Activated T-cell treated with anti-CD3 and anti-CD28 coated beads, Interleukin-2, amount 50 U/mL, for 4 hours (primary cell): ENCODE data around the gene ZNF418. TPM values are rescaled to one million over a fixed set of nuclear protein-coding genes. Genes with fewer than 3 reads are reported as not detected.
"Not testable (repeated sequence)": the region's sequence is repeated elsewhere in the genome, so short reads cannot be mapped to it uniquely, and the experiment has no call there.

Experiments
- ATAC-seq, 2 donors: fragments of 200-7000 bp; cut with Tn5 transposase; one replicate each; pipeline ENCODE4 v1.10.0; 2021
- DNase-seq: peaks from one replicate; pipeline ENCODE4 v3.0.0-alpha.2; 2020
- H3K27me3 Mint-ChIP-seq: one replicate; pipeline ENCODE4 v1.8.0; 2021; ENCODE audit warnings: low read depth, mixed read lengths
- H3K36me3 Mint-ChIP-seq: one replicate; pipeline ENCODE4 v1.8.0; 2022; ENCODE audit warnings: mixed read lengths; ENCODE audit not compliant: insufficient read depth
- H3K4me1 Mint-ChIP-seq: one replicate; pipeline ENCODE4 v1.8.0; 2021; ENCODE audit warnings: low read depth, mixed read lengths
- H3K4me3 Mint-ChIP-seq: one replicate; pipeline ENCODE4 v1.8.0; 2021; ENCODE audit warnings: mild to moderate bottlenecking, moderate library complexity, mixed read lengths
- H3K9me3 Mint-ChIP-seq: one replicate; pipeline ENCODE4 v1.8.0; 2021; ENCODE audit warnings: mixed read lengths
- total RNA-seq, 3 donors: library from RNA; stranded (reverse); gene quantifications; one replicate each; pipeline ENCODE4 v1.2.1, GENCODE V29; 2021

ZNF418 gene
- total RNA-seq, 3 donors from 2014 or later: 1.5 to 1.8 (median 1.8) TPM

DNA sequence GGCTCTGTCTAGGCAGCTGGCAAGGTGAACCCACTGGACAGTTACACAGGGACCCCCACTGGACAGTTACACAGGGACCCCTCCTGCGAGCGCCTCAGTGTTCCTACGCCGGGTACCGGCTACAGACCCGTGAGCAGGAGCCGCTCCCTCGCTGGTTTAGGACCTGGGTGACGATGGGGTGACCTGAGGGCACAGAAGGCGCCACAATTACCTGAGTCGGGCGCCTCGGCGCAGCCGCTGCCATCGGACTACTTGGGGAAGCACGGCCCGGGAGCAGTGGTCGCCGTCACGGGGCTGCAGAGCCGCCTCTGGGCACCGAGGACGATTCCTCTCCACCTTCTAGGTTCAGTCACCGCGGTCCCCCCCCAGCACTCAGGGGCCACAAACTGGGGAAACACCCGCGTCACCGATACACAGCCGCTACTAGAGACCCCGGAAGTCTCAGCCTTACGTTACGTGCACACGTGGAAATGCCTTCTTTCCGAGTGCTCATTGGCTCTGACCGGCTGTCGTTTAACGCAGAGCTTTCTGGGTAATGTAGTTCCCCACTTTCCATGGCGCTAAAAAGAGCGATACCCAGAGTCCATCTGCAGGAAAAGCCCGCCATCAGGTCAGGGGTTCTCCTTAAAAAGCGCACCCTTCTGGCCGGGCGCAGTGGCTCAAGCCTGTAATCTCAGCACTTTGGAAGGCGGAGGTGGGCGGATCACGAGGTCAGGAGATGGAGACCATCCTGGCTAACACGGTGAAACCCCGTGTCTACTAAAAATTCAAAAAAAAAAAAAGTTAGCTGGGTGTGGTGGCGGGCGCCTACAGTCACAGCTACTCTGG is 18.8 kb downstream of the ZNF418 start, which contains the start of gene ZNF417:
ZNF417 (minus strand) TSS at position 425 of the 828 bp plus-strand sequence; CDS start at position 244, 181 bp downstream.
- peak; percentile 99 to 100 for ATAC-seq
- Mint-ChIP-seq H3K36me3 (peaks cover 45% of the 10 kb centered on the region), H3K4me3 (peak within 1 kb of the TSS; percentile 91), H3K4me1 (peaks cover 34% of the 10 kb centered on the region), H3K9me3 (peaks cover 29% of the 10 kb centered on the region)
- DNase-seq: peak; percentile 78
- not testable (repeated sequence) for H3K27me3 Mint-ChIP-seq

DNA sequence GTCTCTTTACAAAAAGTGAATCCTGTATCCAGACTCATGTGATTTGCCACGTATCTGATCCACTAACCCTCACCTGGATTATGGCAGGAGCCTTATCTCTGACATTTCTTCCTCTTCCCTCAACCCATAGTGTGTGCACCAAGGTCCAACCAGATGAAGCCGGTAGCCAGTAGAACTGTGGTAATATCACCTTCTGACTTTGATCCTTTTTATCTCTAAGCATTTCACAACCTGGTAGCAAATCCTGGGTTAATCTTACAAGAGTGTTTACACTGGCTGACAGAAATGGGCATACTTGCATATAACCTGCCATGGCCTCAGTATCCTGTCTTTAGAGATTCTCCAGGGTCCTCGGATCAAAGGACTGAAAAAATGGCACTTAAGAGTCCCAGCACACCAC is 20.7 kb downstream of the ZNF418 start:
- H3K9me3 Mint-ChIP-seq: peaks cover 32% of the 10 kb centered on the region
- no peaks in the 10 kb centered on the region for H3K27me3 Mint-ChIP-seq
- H3K36me3 Mint-ChIP-seq: peaks cover 48% of the 10 kb centered on the region
- ATAC-seq (no peak), DNase-seq (no peak)
- peaks cover 34% of the 10 kb centered on the region for H3K4me1 Mint-ChIP-seq
- peak overlapping the region; percentile 91 for H3K4me3 Mint-ChIP-seq

GRCh38 chr19:57907394-57907793 is 27.8 kb downstream of the ZNF418 start:
- H3K36me3 Mint-ChIP-seq: peaks cover 45% of the 10 kb centered on the region
- DNase-seq (no peak), ATAC-seq (no peak)
- no peak overlapping the region for H3K4me3 Mint-ChIP-seq
- no peaks in the 10 kb centered on the region for H3K27me3 Mint-ChIP-seq
- peaks cover 8% of the 10 kb centered on the region for H3K4me1 Mint-ChIP-seq
- peaks cover 22% of the 10 kb centered on the region for H3K9me3 Mint-ChIP-seq

DNA sequence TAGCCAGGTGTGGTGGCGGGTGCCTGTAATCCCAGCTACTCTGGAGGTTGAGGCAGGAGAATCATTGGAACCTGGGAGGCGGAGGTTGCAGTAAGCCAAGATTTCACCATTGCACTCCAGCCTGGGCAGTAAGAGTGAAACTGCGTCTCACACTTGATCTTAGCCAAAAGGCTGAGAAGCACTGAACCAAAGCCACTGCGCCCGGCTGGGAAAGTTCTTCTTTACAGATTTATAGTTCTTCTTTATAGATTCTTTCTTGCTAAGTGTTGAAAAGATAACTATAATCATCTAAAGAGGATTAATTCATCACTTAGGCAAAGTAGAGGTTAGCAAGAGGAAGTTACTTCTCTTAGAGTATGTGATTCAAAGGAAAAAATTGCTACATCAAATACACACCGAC is 29.9 kb downstream of the ZNF418 start:
- Mint-ChIP-seq H3K4me1 (peaks cover 6% of the 10 kb centered on the region), H3K36me3 (peaks cover 27% of the 10 kb centered on the region), H3K9me3 (peaks cover 12% of the 10 kb centered on the region)

GRCh38 chr19:57903618-57904184 is 31.5 kb downstream of the ZNF418 start:
- ATAC-seq: no peak
- no peak for DNase-seq
- Mint-ChIP-seq H3K9me3 (peaks cover 12% of the 10 kb centered on the region), H3K27me3 (no peaks in the 10 kb centered on the region), H3K4me1 (peaks cover 6% of the 10 kb centered on the region), H3K36me3 (peaks cover 22% of the 10 kb centered on the region), H3K4me3 (no peak overlapping the region)

More for the DNA sequence above, 29.9 kb downstream of the ZNF418 start:
- DNase-seq (no peak), ATAC-seq (no peak)
- no peaks in the 10 kb centered on the region for H3K27me3 Mint-ChIP-seq
- H3K4me3 Mint-ChIP-seq: no peak overlapping the region

- no peak for ATAC-seq
- no peak for DNase-seq
- Mint-ChIP-seq H3K4me3 (no peak overlapping the region), H3K9me3 (peaks cover 15% of the 10 kb centered on the region), H3K27me3 (no peaks in the 10 kb centered on the region), H3K4me1 (peaks cover 4% of the 10 kb centered on the region), H3K36me3 (peaks cover 5% of the 10 kb centered on the region)
These were observed 34.9 kb downstream of the ZNF418 start for GRCh38 chr19:57900311-57900710.

DNA sequence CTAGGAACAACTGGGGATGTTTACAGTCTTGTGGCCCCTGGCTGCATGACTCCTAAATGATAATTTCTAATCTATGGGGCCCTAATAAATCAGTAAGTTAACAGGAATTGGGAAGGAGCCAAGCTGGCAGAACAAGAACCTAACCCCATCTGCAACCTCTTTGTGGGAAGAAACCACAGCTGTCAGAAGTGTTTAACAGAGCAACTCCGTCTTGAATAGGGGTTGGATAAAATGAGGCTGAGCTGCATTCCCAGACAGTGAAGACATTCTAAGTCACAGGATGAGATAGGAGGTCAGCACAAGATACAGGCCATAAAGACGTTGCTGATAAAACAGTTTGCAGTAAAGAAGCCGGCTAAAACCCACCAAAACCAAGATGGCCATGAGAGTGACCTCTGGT is 44.5 kb downstream of the ZNF418 start:
- Mint-ChIP-seq H3K4me1 (peaks cover 24% of the 10 kb centered on the region), H3K36me3 (peaks cover 18% of the 10 kb centered on the region), H3K9me3 (peaks cover 32% of the 10 kb centered on the region)
- H3K4me3 Mint-ChIP-seq, H3K27me3 Mint-ChIP-seq, ATAC-seq, DNase-seq: not testable (repeated sequence)

- peaks cover 41% of the 10 kb centered on the region for H3K9me3 Mint-ChIP-seq
- peaks cover 27% of the 10 kb centered on the region for H3K4me1 Mint-ChIP-seq
- peak within 1 kb of the TSS; percentile 96 for H3K4me3 Mint-ChIP-seq
- H3K27me3 Mint-ChIP-seq: no peaks in the 10 kb centered on the region
- peaks cover 35% of the 10 kb centered on the region for H3K36me3 Mint-ChIP-seq
- ATAC-seq: peak; percentile 94 to 95
- peak; percentile 72 for DNase-seq
These were observed 46.5 kb downstream of the ZNF418 start, which contains the start of gene ZNF814 for GRCh38 chr19:57888560-57889231. Gene ZNF814 (minus strand): TSS chr19:57889037. CDS start chr19:57888802, 235 bp downstream.

GRCh38 chr19:57888107-57888559 is 47.1 kb downstream of the ZNF418 start:
- no peaks in the 10 kb centered on the region for H3K27me3 Mint-ChIP-seq
- H3K4me3 Mint-ChIP-seq: peak overlapping the region; percentile 96
- ATAC-seq (peak in 1 of 2 donors; percentile 2), DNase-seq (no peak)
- peaks cover 27% of the 10 kb centered on the region for H3K4me1 Mint-ChIP-seq
- H3K9me3 Mint-ChIP-seq: peaks cover 41% of the 10 kb centered on the region
- peaks cover 39% of the 10 kb centered on the region for H3K36me3 Mint-ChIP-seq

DNA sequence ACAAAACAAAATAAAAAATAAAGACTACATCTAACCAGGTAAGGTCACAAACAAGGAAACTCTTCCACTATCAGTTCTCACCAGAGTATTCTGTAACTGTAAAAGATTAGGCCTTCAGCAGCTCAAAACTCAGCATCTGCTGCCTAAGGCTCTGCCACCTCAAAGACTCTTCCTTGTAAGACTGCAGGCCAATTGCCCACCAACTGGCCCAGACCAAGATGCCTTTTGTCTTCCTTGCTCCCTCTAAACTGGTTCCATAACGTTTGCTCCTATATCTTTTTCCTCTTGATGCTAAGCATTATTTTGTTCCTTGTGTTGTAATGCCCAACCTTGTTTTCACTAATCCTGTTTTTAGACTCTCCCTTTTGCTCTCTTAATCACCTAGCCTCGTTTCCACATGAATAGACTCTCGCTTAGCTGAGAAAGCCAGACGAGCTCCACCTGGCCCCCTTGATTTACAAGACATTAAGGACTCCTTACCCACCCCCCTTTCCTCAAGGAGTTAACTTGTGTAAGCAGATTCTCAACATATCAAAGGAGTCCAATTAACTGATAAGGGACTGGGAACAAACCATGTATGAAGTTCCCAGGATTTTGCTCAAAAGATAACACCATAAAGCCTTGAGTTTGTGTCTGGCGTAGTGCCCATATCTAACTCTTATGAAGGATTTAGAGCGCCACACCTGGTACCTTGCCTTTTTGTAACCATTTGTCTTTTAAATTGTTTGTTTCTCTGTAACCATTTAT is 47.8 kb downstream of the ZNF418 start:
- peaks cover 41% of the 10 kb centered on the region for H3K9me3 Mint-ChIP-seq
- peak overlapping the region; percentile 96 for H3K4me3 Mint-ChIP-seq
- peaks cover 46% of the 10 kb centered on the region for H3K36me3 Mint-ChIP-seq
- no peaks in the 10 kb centered on the region for H3K27me3 Mint-ChIP-seq
- ATAC-seq: no peak
- peaks cover 27% of the 10 kb centered on the region for H3K4me1 Mint-ChIP-seq
- no peak for DNase-seq

DNA sequence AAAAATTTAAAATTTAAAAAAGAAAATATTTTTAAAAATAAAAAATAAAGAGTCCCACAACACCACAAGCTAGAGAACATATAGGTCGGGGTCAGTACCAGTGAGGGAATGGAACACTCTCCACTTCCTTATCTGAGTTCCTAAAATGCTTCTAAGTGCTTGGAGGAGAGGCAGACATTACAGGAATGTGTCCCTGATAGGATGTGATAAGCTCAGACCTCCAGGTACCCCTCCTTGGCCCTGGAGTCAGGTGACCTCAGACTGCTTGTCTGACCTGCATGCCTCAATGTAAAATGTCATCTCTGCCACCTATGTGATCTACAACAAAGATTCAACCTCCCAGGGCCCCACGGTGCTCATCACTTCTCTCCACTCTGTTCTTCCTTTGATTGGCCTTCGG is 49.2 kb downstream of the ZNF418 start:
- ATAC-seq (no peak), DNase-seq (no peak)
- Mint-ChIP-seq H3K4me1 (peaks cover 27% of the 10 kb centered on the region), H3K27me3 (no peaks in the 10 kb centered on the region), H3K9me3 (peaks cover 37% of the 10 kb centered on the region), H3K4me3 (no peak overlapping the region), H3K36me3 (peaks cover 46% of the 10 kb centered on the region)

DNA sequence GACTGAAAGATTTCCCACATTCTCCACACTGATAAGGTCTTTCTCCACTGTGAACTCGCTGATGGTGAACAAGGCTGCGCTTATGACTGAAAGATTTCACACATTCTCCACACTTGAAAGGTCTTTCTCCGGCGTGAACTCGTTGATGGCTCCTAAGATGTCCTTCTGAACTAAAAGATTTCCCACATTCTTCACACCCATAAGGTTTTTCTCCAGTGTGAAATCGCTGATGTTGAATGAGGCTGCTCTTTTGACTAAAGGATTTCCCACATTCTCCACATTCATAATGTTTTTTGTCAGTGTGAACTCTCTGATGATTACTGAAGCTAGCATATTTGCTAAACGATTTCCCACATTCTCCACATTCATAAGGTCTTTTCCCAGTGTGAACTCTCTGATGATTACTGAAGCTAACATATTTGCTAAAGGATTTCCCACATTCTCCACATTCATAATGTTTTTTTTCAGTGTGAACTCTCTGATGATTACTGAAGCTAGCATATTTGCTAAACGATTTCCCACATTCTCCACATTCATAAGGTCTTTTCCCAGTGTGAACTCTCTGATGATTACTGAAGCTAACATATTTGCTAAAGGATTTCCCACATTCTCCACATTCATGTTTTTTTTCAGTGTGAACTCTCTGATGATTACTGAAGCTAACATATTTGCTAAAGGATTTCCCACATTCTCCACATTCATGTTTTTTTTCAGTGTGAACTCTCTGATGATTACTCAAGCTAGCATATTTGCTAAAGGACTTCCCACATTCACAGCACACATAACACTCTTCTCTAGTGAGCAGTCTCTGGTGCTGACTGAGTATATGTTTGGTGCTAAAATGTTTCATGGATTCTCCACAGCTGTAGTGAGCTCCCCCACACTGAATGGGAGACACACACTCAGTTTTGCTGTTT is 61.1 kb downstream of the ZNF418 start:
- H3K9me3 Mint-ChIP-seq: peaks cover 29% of the 10 kb centered on the region
- not testable (repeated sequence) for ATAC-seq, H3K4me3 Mint-ChIP-seq, DNase-seq, H3K27me3 Mint-ChIP-seq, H3K4me1 Mint-ChIP-seq
- peaks cover 52% of the 10 kb centered on the region for H3K36me3 Mint-ChIP-seq

DNA sequence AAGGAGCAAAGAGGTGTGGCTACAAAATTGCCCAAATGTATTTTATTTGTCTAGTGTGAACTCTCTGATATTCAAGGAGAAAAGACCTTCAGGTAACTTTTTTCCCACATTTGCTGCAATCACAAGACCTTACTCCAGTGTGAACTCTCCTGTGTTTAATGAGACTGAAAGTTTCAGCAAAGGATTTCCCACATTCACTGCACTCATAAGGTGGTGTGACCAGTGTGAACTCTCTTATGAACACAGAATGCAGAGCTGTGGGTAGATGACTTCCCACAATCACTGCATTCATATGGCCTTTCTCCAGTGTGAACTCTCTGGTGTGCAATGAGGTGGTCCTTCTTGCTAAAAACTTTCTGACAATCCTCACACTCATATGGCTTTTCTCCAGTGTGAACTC is 62.8 kb downstream of the ZNF418 start:
- peaks cover 29% of the 10 kb centered on the region for H3K9me3 Mint-ChIP-seq
- DNase-seq: no peak

More for the DNA sequence above, 62.8 kb downstream of the ZNF418 start:
- Mint-ChIP-seq H3K36me3 (peaks cover 52% of the 10 kb centered on the region), H3K4me1 (no peaks in the 10 kb centered on the region), H3K4me3 (no peak overlapping the region), H3K27me3 (no peaks in the 10 kb centered on the region)
- ATAC-seq: no peak
